Heart right ventricle (tissue), 16 donors: Measurements from ENCODE around the gene SEPTIN2. TPM values are rescaled to one million over a fixed set of nuclear protein-coding genes. Genes with fewer than 3 reads are reported as not detected.

Source experiments
- ATAC-seq, 8 donors: fragments of 200-7000 bp; cut with Tn5 transposase; one replicate each; pipeline ENCODE4 v1.9.1; 2020; ENCODE audit warnings: mild to moderate bottlenecking in 8 of 8, moderate library complexity in 8 of 8, moderate number of reproducible peaks in 1 of 8
- DNase-seq, 2 donors: peaks; one replicate each; pipeline ENCODE4 v3.0.0-alpha.2; 2020
- H3K27ac ChIP-seq, 10 donors: fragments of 200-600 bp; sonication (generic) in 2 of 10; one replicate each; pipeline versions ENCODE4 v1.5.0 to v1.8.0; 2020 to 2022; ENCODE audit warnings: mild to moderate bottlenecking in 3 of 10
- H3K27me3 ChIP-seq, 7 donors: fragments of 200-600 bp; one replicate each; pipeline ENCODE4 v1.8.0; 2021 to 2022; ENCODE audit warnings: mild to moderate bottlenecking in 2 of 7
- H3K36me3 ChIP-seq, 9 donors: fragments of 200-600 bp; sonication (generic) in 1 of 9; one replicate each; pipeline versions ENCODE4 v1.5.0 to v1.8.0; 2020 to 2022; ENCODE audit warnings: mild to moderate bottlenecking in 2 of 9
- H3K4me1 ChIP-seq, 9 donors: fragments of 200-600 bp; sonication (generic) in 1 of 9; one replicate each; pipeline versions ENCODE4 v1.5.0 to v1.8.0; 2020 to 2022; ENCODE audit warnings: mild to moderate bottlenecking in 4 of 9
- H3K4me3 ChIP-seq, 10 donors: fragments of 200-600 bp; sonication (generic) in 2 of 10; one replicate each; pipeline versions ENCODE4 v1.5.0 to v1.8.0; 2020 to 2022; ENCODE audit warnings: mild to moderate bottlenecking in 7 of 10, moderate library complexity in 2 of 10
- H3K9me3 ChIP-seq, 11 donors: fragments of 200-600 bp in 10 of 11; sonication (generic) in 2 of 11; one replicate each; pipeline versions ENCODE4 v1.5.0 to v1.8.0; 2013 to 2022; ENCODE audit warnings: mild to moderate bottlenecking in 2 of 11, control low read depth in 1 of 11, moderate library complexity in 1 of 11
- CTCF ChIP-seq, 9 donors: fragments of 200-600 bp; sonication (generic) in 2 of 9; IDR thresholded peaks; one replicate each; pipeline versions ENCODE4 v1.5.0 to v1.8.0; 2021 to 2022; ENCODE audit warnings: antibody characterized with exemption in 9 of 9, mild to moderate bottlenecking in 5 of 9, moderate library complexity in 1 of 9
- WGBS, 2 donors: extraction: QIAGEN DNeasy Blood & Tissue Kit; methylation state at CpG; one replicate each; pipeline ENCODE4 v1.1.7; 2013; ENCODE audit warnings: inconsistent platforms in 1 of 2; 5-methylcytosine and 5-hydroxymethylcytosine counted together
- intact Hi-C, 10 donors: fragments of 100-400 bp; cut with DNase I; formaldehyde crosslinking; loops; one replicate each; pipeline versions ENCODE4 v1.11.1 to v1.14.2; 2022
- polyA plus RNA-seq, 2 donors: library from polyadenylated mRNA; stranded (reverse); fragments of 200-250 nt; gene quantifications; one replicate each; pipeline ENCODE4 v1.2.3, GENCODE V29; 2013
- total RNA-seq, 10 donors: library from RNA; stranded (reverse); fragmentation: NEBNext Ultra II Directional in 3 of 10; extraction: Animal tissue kit (Norgen Biotek cat#: 25700) in 3 of 10; gene quantifications; one replicate each; pipeline versions ENCODE4 v1.2.1 to v1.2.4, GENCODE V29; 2021 to 2023
- donor health status: Arrhythmogenic right ventricular cardiomyopathy.
- donor health status: ischemic (EF 13 %, LVEDD 7.1; RV severe dilation, severe dysfunction).
- donor health status: healthy with polysubstance abuse.
- donor health status: DM: no; HTN: yes; CAD: no.
- donor health status: DM: no; HTN: no; CAD: no.
- donor health status: ischemic (EF 25% LVEDD 6.9; RV normal size, moderate dysfunction).
- donor health status: ischemic (EF 25% LVEDD 5.7; RV mildly dilated, moderate dysfunction).
- donor health status: healthy.
- donor health status: DM: yes; HTN: yes; CAD: no.
- donor health status: Ischemic cardiomyopathy.
- donor health status: ischemic (EF 35%, LVEDD 5.7; RV mildly dilated, moderate dysfunction).
- donor health status: nonischemic (EF 11% LVEDD 7.7; RV severe dilation, severe dysfunction).
- donor health status: DM: yes; HTN: yes; CAD: no.
- donor health status: PGD.
- donor health status: ischemic (EF 29% LVEDD 5.4; RV normal size, mild dysfunction).
- donor health status: nonischemic (EF 23%, LVEDD 6.1; RV moderate dilation, normal function).

The SEPTIN2 gene
- total and polyA plus RNA-seq, 12 donors = 100 to 249 (median 188) TPM

- WGBS, 2 donors = 10 to 19% methylated on average over 5 of the region's 5 CpGs
- TF ChIP-seq CTCF (IDR thresholded peaks at IDR 0.05) = no peak
- DNase-seq (no peak), ATAC-seq (no peak)
- Histone ChIP-seq H3K9me3 (no peaks in the 10 kb centered on the region), H3K27ac (peak overlapping the region; percentile 67 to 92 (median 90)), H3K4me3 (peak overlapping the region; percentile 73 to 95 (median 86)), H3K27me3 (no peaks in the 10 kb centered on the region), H3K4me1 (peaks cover 2 to 38% (median 20%) of the 10 kb centered on the region in 9 donors), H3K36me3 (peaks cover 0 to 30% (median 19%) of the 10 kb centered on the region in 9 donors)
- intact Hi-C loops = loop anchor here in 1 of 10 donors (10.0 kb wide), 1 partner anchor 258 kb away; no protein-coding TSS in a partner anchor
These were observed 41.1 kb downstream of the SEPTIN2 start for GRCh38 chr2:241356871-241357260.

- no peaks in the 10 kb centered on the region for H3K9me3 ChIP-seq
- peak overlapping the region in 1 of 10 donors; percentile 67 for H3K27ac ChIP-seq
- H3K27me3 ChIP-seq = no peaks in the 10 kb centered on the region
- 66 to 75% methylated on average over 3 of the region's 3 CpGs for whole genome bisulfite sequencing, 2 donors
- peaks cover 2 to 38% (median 20%) of the 10 kb centered on the region in 9 donors for H3K4me1 ChIP-seq
- no peak for TF ChIP-seq CTCF (IDR thresholded peaks at IDR 0.05)
- peak overlapping the region in 6 of 10 donors; percentile 78 to 95 (median 86) for H3K4me3 ChIP-seq
- DNase-seq = no peak
- H3K36me3 ChIP-seq = peaks cover 0 to 24% (median 13%) of the 10 kb centered on the region in 9 donors
- no peak for ATAC-seq
- intact Hi-C loops = loop anchor here in 1 of 10 donors (10.0 kb wide), 1 partner anchor 257 kb away; no protein-coding TSS in a partner anchor
These were observed 41.8 kb downstream of the SEPTIN2 start for GRCh38 chr2:241357531-241357930.

GRCh38 chr2:241358470-241358869, 42.7 kb downstream of the SEPTIN2 start:
- H3K36me3 ChIP-seq = peaks cover 0 to 14% (median 5%) of the 10 kb centered on the region in 9 donors
- H3K9me3 ChIP-seq = no peaks in the 10 kb centered on the region
- WGBS, 2 donors = 83 to 85% methylated on average over 5 of the region's 5 CpGs
- H3K4me1 ChIP-seq = peaks cover 2 to 42% (median 20%) of the 10 kb centered on the region in 9 donors
- H3K27ac ChIP-seq = peak overlapping the region in 1 of 10 donors; percentile 67
- H3K27me3 ChIP-seq = no peaks in the 10 kb centered on the region
- intact Hi-C loops = loop anchor here in 1 of 10 donors (10.0 kb wide), 1 partner anchor 256 kb away; no protein-coding TSS in a partner anchor
- TF ChIP-seq CTCF (IDR thresholded peaks at IDR 0.05) = no peak
- ATAC-seq = no peak
- H3K4me3 ChIP-seq = peak overlapping the region in 1 of 10 donors; percentile 9
- DNase-seq = no peak

GRCh38 chr2:241359481-241360045, 43.8 kb downstream of the SEPTIN2 start:
- H3K4me1 ChIP-seq = peaks cover 2 to 51% (median 20%) of the 10 kb centered on the region in 9 donors
- no peaks in the 10 kb centered on the region for H3K9me3 ChIP-seq
- H3K27me3 ChIP-seq = no peaks in the 10 kb centered on the region
- WGBS, 2 donors = 88 to 92% methylated on average over 7 of the region's 7 CpGs
- no peak overlapping the region for H3K27ac ChIP-seq
- intact Hi-C loops = loop anchor here in 1 of 10 donors (10.0 kb wide), 1 partner anchor 255 kb away; no protein-coding TSS in a partner anchor
- DNase-seq (no peak), ATAC-seq (no peak)
- H3K36me3 ChIP-seq = peaks cover 0 to 6% (median 0%) of the 10 kb centered on the region in 9 donors
- no peak overlapping the region for H3K4me3 ChIP-seq
- TF ChIP-seq CTCF (IDR thresholded peaks at IDR 0.05) = no peak
